HG02884 (cell line): ENCODE measurements around the gene CYP1A1.
"Not testable (repeated sequence)": the region's sequence is repeated elsewhere in the genome, so short reads cannot be mapped to it uniquely, and the experiment has no call there.

Experiments used
- ATAC-seq: cut with Tn5 transposase; IDR thresholded peaks from one replicate; pipeline ENCODE4 v1.9.1; 2021; ENCODE audit warnings: mild to moderate bottlenecking, moderate library complexity; ENCODE audit not compliant: unreplicated experiment

CYP1A1 gene

DNA sequence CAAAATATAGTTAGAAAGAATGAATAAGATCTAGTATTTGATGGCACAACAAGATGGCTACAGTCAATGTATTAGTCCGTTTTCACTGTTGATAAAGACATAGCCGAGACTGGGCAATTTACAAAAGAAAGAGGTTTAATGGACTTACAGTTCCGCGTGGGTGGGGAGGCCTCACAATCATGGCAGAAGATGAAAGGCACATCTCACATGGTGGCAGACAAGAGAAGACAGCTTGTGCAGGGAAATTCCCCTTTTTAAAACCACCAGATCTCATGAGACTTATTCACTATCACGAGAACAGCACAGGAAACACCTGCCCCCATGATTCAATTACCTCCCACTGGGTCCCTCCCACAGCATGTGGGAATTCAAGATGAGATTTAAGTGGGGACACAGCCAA lies 12.9 kb upstream of the CYP1A1 start:
- ATAC-seq = not testable (repeated sequence)

DNA sequence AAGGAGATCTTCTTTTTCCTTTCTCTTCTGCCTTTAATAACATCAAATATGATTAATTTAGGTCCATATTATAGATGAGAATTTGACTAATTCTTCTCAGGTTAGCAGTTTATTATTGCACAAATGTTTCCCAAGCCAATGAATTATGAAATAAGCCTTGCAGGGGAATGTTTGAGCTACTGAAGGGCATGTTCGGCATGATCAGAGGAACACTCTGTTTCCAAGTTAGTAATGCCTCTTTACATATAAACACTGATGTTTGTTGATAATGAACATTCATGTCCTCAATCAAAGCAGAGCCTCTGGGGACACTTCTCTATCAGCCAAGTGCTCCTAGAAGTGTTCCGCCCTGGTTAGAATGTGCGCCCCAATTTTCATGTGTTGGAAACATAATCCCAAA lies 10.0 kb upstream of the CYP1A1 start:
- ATAC-seq = no peak

DNA sequence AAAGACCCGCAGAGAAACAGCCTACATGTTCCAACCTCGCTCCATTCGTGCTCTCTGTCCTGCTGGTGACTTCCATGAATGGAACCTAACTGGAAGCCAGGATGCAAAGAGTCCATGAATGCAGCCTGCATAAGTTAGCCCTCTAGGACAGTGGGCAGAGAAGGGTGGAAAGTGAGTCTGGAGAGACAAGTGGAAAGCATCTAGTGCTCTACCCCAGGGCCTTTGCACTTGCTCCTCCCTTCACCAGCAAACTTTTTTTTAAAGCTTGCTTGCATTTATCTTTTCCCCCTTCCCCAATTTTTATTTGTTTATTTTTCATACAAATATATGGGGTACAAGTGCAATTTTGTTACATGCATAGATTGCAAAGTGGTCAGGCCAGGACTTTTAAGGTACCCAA lies 7.9 kb upstream of the CYP1A1 start:
- no peak for ATAC-seq

DNA sequence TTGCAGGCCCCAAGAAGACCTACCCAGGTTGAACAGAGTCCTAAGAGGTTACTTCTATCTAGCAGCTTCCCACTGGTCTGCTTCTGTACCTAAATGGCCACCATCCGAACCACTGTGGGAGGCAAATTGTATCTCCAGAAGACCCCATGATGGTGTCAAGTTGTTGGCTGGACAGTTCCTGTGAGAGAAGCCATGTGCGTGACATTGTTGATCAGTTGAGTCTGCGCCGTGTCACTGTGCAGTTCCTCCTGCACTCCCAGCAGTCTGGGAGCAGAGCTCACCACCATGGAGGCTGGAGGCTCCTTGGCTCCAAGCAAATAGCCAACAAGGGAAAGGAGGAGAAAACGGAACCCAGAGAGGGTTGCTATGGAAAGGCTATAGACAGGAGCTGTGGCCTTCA lies 7.5 kb upstream of the CYP1A1 start:
- no peak for ATAC-seq

DNA sequence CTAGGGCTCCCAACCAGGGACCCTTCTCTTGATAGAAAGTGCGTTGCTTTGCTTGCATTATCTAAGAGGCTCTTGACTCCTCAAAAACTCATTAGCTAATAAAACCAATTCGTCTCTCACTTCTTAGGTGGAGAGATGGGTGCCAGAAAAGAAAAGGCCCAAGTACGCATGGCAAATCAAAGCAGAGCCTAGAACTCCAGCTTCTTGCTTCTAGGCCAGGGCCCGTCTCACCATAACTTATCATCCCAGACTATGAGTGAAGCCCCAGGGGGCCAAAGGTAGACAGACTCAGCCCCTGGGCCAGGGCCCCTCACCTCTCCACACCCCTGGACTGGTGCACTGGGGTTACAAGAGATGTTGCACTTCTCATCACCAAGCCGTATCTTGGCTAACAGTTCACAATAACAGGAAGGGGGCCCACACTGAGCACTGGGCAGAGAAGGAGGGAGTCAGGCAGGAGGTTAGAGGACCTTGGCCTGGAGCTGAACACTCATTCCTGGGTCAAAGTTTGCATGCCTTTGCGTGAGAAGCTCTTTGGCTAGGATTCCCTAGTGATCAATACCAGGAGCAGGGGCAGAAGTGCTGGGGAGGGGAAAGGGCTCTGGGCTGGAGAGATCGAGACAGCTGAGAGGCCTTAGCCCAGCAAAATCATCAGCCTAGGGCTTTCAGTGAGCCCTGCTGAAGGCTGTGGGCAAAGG lies 5.4 kb upstream of the CYP1A1 start:
- no peak for ATAC-seq

DNA sequence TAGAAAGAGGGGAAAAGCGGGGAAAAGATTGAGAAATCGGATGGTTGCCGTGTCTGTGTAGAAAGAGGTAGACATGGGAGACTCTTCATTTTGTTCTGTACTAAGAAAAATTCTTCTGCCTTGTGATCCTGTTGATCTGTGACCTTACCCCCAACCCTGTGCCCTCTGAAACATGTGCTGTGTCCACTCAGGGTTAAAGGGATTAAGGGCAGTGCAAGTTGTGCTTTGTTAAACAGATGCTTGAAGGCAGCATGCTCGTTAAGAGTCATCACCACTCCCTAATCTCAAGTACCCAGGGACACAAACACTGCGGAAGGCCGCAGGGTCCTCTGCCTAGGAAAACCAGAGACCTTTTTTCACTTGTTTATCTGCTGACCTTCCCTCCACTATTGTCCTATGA lies 4.0 kb upstream of the CYP1A1 start:
- ATAC-seq = not testable (repeated sequence)

DNA sequence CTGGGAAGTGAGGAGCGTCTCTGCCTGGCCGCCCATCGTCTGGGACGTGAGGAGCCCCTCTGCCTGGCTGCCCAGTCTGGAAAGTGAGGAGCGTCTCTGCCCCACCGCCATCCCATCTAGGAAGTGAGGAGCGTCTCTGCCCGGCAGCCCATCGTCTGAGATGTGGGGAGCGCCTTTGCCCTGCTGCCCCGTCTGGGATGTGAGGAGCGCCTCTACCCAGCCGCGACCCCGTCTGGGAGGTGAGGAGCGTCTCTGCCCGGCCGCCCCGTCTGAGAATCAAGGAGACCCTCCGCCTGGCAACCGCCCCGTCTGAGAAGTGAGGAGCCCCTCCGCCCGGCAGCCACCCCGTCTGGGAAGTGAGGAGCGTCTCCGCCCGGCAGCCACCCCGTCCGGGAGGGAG lies 3.4 kb upstream of the CYP1A1 start:
- ATAC-seq = not testable (repeated sequence)

DNA sequence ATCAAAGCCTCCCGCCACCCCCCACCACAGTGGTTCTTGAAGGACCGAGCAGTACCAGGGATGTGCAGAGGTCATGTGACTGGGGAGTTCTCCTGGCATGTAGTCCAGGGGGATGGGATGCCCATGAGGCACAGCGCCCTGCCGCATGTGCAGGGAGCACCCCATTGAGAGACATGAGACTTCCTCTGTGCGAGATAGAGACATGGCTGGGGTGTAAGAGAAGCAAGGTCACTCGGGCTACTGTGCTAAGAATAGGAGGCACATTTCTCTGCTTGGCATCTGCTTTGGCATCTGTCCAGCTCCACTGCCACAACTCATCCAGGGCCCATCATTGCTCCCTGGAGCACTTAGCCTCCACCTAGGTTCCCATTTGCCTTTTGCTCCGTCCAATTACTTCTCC lies 2.4 kb upstream of the CYP1A1 start:
- ATAC-seq = no peak

DNA sequence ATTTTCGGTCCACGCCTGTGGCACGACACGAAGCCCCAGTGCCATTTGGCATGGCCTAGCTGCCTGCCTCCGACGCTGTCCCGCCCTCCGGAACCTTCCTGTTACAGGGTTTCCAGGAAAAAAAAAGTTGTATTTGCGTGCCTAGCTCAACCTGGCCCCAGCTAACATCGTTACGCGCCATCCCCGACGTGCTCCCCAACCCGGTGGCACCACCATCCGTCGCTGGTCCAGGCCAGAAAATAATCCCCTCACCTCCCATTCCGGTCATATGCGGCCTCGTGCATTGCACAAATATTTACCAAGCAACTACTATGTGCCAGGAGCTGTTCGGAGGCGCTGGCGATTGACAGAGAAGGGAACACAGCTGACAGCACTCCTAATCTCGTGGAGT lies 1.4 kb upstream of the CYP1A1 start:
- ATAC-seq = no peak

DNA sequence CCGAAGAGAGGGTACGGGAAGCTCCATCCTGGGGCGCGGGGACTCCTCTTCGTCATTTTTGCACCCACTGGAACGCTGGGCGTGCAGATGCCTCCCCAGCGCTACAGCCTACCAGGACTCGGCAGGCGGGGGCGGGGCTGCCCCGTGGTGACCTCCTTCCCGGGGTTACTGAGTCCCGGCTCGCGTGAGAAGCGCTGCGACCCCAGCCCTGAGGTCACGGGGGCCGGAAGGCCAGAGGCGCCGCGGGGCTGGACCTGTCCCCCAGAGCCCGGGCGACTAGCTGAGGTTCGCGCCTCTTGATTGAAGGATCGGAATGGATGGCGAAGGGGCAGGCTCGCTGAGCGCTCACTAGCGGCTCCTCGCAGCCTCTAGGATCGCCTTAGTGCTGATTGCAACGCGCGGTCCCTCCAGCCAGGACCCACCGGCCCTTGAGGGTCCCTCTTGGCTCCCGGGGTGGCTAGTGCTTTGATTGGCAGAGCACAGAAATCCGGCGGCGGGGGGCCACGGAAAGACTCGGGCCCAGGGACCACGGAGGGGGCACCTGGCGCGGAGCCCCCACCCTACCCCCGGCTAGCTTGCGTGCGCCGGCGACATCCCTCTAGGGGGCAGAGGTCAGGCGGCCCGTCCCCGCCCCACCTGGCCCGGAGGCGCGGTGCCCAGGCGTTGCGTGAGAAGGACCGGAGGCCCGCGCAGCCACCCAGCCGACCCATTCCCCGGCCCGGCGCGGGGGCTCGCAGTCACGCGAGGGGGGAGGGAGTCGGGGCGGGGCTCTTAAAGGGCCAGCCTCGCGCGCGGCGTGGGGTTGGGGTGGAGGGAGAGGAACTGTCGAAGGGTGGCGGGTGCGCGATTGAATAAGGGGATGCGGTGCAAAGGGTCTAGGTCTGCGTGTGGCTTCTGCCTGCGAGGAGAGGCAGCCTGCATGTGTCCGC lies 781 bp upstream of the CYP1A1 start:
- no peak for ATAC-seq

DNA sequence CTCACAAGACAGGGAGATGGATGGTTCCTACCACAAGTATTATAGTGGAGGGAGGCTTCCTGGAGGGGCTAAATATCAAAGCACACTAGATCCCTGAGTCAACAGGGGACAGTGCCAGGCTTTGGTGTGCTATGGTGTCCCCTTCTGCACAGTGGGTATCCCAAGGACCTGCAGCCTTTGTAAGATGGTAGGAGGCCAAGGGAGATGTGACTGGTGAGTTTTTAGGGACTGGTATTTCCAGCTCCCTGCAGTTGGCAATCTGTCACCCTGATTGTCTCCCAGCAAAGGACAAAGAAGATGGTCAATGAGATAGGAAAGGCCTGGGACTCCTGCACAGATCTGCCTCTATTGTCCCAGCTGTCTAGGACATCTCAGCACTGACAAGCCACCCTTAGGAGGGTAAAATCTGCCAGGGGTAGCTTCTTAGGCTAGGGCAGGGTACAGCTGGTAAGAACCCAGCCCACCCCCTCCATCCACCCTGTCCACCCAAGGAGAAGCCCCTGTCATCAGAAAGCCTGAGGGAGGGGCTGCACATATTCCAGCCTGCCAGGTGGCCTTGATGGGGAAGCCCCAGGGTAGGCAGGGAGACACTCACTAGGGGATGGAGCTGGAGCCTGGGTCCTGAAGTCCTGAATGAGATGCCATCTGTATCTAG lies 631 bp downstream of the CYP1A1 start:
- no peak for ATAC-seq

DNA sequence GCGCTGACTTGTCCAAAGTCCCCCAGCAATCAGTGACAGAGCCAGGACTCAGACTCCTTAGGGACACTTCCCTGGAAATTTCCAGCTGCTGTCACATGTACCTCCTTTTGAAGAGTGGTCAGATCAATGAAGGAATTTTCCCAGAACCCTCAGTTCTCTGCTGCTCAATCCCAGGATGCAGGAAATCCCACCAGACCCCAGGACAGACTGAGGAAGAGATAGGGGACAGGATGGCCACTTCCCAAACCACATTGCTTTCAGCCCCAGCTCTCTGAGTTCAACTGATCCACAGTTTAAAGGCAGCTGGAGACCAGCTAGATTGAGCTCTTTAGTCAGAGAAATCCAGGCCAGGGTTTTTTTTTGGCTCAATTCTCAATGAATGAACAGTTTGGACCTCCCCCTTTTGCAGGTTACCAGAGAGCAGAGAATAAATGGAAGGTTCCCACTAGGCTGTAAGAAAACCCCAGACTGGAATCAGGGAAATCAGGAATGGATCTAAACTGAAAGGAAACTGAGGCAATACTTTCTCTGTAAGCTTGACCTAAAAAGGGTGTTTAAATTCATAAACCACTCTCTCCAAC lies 1.5 kb downstream of the CYP1A1 start:
- ATAC-seq = no peak

DNA sequence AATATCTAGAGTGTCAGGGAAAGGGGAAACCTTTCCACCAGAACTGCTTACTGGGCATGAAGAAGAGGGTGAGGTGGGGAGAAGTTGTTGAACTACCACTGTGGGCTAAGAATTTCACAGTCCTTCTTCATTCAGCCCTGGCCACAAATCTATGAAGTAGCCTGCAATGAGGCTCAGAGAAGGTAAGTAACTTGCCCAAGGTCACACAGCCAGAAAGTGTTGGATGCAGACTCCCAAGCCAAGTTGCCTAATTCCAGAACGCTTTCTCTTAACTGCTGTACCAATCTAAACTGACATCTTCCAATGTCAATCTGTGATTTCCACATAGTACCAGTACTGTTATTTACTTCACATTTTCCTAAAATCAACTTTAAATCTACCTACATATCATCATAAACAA lies 2.1 kb downstream of the CYP1A1 start:
- no peak for ATAC-seq

DNA sequence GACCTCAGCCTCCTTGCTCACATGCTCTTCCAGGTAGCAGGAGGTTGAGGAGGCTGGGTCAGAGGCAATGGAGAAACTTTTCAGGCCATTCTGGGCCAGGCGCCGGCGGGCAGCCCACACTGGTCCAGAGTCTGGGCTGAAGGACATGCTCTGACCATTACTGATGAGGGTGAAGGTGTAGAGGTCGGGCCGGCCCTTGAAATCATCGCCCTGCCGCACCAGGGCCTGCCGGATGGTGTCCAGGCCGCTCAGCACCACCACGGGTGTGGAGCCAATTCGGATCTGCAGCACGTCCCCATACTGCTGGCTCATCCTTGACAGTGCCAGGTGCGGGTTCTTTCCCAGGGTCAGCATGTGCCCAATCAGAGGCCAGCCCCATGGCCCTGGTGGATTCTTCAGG lies 2.7 kb downstream of the CYP1A1 start:
- ATAC-seq = no peak

DNA sequence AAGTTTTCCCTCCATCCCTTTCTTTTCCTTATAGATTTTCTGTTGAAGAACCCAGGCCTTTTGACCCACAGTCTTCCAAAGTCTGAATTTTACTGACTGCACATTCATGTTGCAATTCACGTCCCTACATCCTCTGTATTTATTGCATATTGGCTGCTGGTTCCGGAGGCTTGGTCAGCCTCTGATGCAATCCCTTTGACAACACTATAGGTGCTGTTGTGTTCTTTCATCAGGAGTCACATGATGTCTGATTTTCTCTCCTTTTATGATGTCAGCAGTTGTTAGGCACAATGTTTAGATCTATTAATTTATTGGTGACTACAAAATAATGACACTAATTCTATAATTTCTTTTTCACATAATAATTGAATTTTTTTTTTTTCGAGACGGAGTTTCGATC lies 8.7 kb downstream of the CYP1A1 start:
- no peak for ATAC-seq

DNA sequence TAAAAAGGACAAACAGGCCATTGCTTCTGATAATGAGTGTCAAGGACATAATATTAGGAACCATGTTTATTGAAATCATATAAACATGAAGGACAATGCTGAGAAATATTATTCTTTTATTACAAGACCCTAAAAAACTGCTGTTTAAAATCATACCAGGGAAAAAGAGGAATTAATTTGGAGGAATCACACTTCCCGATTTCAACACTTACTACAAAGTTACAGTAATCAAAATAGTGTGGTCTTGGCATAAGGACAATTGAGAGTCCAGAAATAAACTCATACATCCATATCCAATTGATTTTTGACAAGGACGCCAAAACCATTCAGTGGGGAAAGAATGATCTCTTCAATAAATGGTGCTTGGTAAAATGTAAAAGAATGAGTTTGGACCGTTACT lies 13.0 kb downstream of the CYP1A1 start:
- ATAC-seq = no peak

DNA sequence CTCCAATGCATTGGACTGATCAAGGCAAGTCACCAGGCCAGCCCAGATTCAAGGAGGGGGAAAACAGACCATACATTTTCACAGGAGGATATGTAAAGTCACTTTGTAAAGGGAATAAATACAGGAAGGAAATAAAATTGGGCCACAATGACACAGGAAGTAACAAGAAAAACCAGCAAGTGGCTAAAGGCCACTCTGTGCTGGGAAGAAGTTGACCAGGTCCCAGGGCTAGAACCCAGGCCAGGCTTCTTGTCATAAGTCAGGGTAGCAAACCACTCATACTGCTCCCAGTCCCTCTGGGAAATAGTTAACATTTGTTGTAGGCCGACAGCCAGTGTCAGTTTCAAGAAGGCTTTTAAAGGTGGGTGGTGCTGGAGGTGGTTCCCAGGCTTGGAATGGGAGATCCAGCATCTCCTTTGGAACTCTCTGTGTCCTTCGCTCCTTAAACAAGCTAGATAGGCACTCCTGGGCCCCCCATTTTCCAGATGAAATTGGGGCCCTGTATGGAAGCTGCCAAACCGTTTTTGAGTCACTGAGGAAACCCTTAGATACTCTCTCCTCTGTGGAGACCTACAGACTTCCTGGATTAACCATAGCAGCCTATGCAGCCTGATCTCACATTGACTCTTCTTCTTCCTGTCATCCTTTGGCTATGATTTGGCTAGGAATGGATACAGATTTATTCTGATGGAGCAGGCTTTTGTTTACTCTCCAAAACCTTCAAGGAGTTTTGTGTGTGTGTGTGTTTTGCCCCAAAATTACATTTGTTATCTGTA lies 14.8 kb downstream of the CYP1A1 start:
- no peak for ATAC-seq

DNA sequence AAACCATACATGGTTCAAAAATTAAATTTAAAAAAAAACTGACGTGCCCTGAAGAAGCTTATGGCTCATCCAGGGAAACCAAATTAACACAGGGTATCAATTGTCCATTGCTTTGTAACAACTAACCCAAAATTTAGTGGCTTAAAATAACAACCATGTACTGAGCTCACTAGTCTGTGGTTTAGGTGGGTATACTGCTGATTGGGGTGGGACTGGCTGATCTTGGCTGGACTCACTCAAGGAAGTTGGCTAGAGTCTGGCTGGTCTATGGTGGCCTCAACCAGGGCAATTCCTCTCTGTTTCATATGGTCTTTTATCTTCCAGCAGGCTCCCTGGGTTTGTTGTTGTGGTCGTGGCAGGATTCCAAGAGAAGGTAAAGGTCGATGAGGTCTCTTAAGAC lies 15.4 kb downstream of the CYP1A1 start:
- no peak for ATAC-seq

DNA sequence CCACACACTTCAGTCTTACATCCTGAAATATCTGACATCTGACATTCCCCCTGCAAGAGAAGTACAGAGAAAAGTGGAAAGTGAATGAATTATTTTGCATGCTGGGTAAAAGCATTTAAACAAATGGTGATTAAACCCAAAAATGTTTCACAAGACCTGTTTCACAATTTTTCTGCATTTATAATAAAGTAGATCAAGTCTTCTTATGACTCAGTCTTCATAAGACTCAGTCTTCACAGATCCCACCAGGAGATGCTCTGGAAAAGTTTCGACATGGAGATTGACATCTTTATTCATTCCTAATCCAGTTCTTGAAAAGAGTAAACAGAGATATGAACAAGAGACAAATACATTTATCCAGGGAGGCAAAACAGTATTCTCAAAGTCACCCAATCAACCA lies 16.3 kb downstream of the CYP1A1 start:
- ATAC-seq = no peak

DNA sequence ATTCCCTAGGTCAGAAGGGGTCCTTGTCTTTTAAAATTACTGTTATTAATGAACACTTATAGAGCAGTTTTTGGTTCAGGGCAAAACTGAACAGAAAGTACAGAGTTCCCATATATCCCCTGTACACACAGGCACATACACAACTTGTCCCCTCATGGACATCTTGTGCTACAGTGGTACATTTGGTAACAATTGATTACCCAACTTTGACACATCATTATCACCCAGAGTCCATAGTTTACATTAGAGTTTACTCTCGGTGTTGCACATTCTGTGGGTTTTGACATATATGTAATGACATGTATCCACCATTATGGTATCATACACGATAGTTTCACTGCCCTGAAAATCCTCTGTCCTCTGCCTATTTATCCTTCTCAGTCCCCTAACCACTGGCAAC lies 28.5 kb downstream of the CYP1A1 start:
- ATAC-seq = no peak

DNA sequence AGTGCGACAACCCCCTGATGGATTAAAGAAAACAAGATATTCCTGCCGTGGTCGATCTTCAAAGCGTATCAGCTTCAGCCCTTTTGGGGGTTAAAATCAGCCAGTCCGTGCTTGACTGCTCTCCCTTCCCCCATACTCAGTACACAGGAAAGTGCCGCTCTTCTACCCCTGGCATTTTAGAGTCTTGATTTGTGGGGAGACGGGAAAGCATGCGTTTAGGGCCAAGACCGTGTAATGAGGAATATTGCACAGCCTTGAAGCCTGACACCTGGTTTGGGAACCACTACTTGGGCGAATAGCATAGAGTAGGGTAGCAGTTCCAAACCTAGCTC lies 29.0 kb downstream of the CYP1A1 start:
- ATAC-seq = no peak
